Measurements from ENCODE around the gene RAD9B. TPM values are rescaled to one million over a fixed set of nuclear protein-coding genes. Genes with fewer than 3 reads are reported as not detected.
"Not testable (repeated sequence)": the region's sequence is repeated elsewhere in the genome, so short reads cannot be mapped to it uniquely, and the experiment has no call there.

Gene RAD9B
- polyA plus RNA-seq, 3 donors = 1.1 to 3.0 (median 1.3) TPM

DNA sequence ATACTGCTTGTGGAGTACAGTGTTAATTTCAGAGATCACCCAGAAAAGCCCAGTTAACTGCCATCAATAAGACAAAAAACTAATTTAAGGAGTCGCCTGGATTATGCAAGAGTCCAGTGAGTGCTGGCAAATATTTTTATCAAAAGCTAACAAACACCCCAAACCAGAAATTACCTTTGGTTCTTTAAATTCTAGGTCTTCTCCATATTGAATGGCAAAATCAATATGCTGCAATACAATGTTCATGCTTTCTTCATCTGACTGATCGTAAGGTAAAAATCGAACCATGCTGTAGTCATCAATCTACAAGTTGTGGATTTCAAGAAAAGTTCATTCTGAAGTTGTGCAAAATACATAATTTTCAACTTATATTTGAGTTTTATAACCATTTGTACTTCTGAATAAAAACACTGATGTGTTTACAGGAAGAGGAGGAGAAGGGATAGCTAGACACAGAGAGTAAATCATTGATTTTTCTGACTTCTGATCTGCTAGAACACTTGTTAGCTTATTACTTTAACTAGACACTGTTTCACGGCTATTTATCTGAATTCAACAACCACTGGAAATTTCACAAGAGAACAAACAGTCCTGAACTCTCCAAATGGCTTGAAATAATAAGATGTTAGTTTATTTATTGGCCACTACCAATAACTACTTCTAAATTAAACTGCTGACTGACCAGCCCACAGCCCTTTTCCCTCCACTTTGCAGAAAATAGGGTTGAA, 48.4 kb upstream of the RAD9B start:
- Mint-ChIP-seq H3K27me3 (ENCODE audit: low read depth in 3 of 3) (no peaks in the 10 kb centered on the region), H3K4me3 (no peak overlapping the region), H3K9me3 (peaks cover 0 to 2% (median 0%) of the 10 kb centered on the region in 7 donors), H3K36me3 (peaks cover 19 to 20% of the 10 kb centered on the region in 2 donors), H3K27ac (no peak overlapping the region), H3K4me1 (peaks cover 47% of the 10 kb centered on the region)
- no peak overlapping the region for H3K9ac ChIP-seq (ENCODE audit: insufficient read depth, low read length, poor library complexity, severe bottlenecking)
- TF ChIP-seq CTCF (IDR thresholded peaks at IDR 0.05) = no peak
- peaks cover 7% of the 10 kb centered on the region for H4K20me1 ChIP-seq (ENCODE audit: insufficient read depth, low read length)
- no peak for DNase-seq
- H3K79me2 ChIP-seq (ENCODE audit: insufficient read depth, low read length) = peaks cover 59% of the 10 kb centered on the region
- peaks cover 12 to 13% of the 10 kb centered on the region in 2 donors for H3K36me3 ChIP-seq (replicated peaks in 1 of 2; ENCODE audit: control insufficient read depth in 1 of 2, insufficient read depth in 2 of 2, low read length in 2 of 2)
- H3K27ac ChIP-seq (ENCODE audit: low read depth in 1 of 2, low read length in 2 of 2) = peak overlapping the region in 1 of 2 donors; percentile 15
- no peak overlapping the region for H3K4me2 ChIP-seq (replicated peaks; ENCODE audit: extremely low read depth, low read length, poor library complexity, severe bottlenecking)
- no peaks in the 10 kb centered on the region for H3K27me3 ChIP-seq (ENCODE audit: control insufficient read depth in 2 of 2, insufficient read depth in 2 of 2, low read length in 2 of 2)
- H3K4me1 ChIP-seq (ENCODE audit: control insufficient read depth in 1 of 2, insufficient read depth in 2 of 2, low read length in 2 of 2) = peaks cover 57 to 58% of the 10 kb centered on the region in 2 donors
- no peaks in the 10 kb centered on the region for H3K9me3 ChIP-seq (replicated peaks in 1 of 2; ENCODE audit: control insufficient read depth in 1 of 2, insufficient read depth in 1 of 2, low read length in 2 of 2)
- no peak overlapping the region for H2AFZ ChIP-seq (ENCODE audit: insufficient read depth, low read depth, low read length, poor library complexity, severe bottlenecking)
- intact Hi-C loops (cut with micrococcal nuclease) = loop anchor here (5.0 to 10.0 kb wide), 4 partner anchors 99 to 374 kb away; no protein-coding TSS in a partner anchor
- no CpG with 5 or more reads among the region's 4 CpGs for WGBS (ENCODE audit: insufficient coverage)
- no peak overlapping the region for H3K4me3 ChIP-seq (replicated peaks in 1 of 3; ENCODE audit: low read depth in 2 of 3, low read length in 3 of 3)

DNA sequence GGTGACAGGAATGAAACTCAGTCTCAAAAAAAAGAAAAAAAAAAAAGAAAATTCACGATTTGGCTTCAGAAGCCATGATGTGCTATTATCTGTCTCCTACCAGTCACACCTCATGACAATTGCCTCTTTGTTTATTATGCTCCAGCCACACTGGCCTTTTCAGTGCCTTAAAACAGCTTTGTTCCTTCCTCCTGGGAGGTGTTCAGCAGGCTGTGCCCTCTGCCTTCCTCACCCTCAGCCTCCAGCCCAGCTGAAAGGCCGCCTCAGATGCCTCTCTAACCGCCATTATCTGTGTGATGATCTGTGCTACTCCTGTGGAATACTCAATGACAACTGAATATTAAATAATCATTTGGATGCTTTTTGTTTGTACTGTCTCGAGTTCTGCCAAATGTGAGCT, 43.4 kb upstream of the RAD9B start:
- H3K4me3 ChIP-seq (replicated peaks in 1 of 3; ENCODE audit: low read depth in 2 of 3, low read length in 3 of 3) = no peak overlapping the region
- peak overlapping the region in 3 of 7 donors; percentile 11 to 83 (median 71) for H3K27ac Mint-ChIP-seq
- peaks cover 39% of the 10 kb centered on the region in 2 donors for H3K4me1 ChIP-seq (ENCODE audit: control insufficient read depth in 1 of 2, insufficient read depth in 2 of 2, low read length in 2 of 2)
- no peak for DNase-seq
- no peak for TF ChIP-seq CTCF (IDR thresholded peaks at IDR 0.05)
- no CpG with 5 or more reads among the region's 4 CpGs for WGBS (ENCODE audit: insufficient coverage)
- H3K36me3 Mint-ChIP-seq = peaks cover 29 to 54% of the 10 kb centered on the region in 2 donors
- H3K9me3 Mint-ChIP-seq = peaks cover 0 to 2% (median 0%) of the 10 kb centered on the region in 7 donors
- no peak overlapping the region for H3K4me2 ChIP-seq (replicated peaks; ENCODE audit: extremely low read depth, low read length, poor library complexity, severe bottlenecking)
- H2AFZ ChIP-seq (ENCODE audit: insufficient read depth, low read depth, low read length, poor library complexity, severe bottlenecking) = no peak overlapping the region
- H3K4me3 Mint-ChIP-seq = no peak overlapping the region
- H3K79me2 ChIP-seq (ENCODE audit: insufficient read depth, low read length) = peaks cover 63% of the 10 kb centered on the region
- no peaks in the 10 kb centered on the region for H4K20me1 ChIP-seq (ENCODE audit: insufficient read depth, low read length)
- H3K36me3 ChIP-seq (replicated peaks in 1 of 2; ENCODE audit: control insufficient read depth in 1 of 2, insufficient read depth in 2 of 2, low read length in 2 of 2) = peaks cover 30 to 49% of the 10 kb centered on the region in 2 donors
- H3K27me3 ChIP-seq (ENCODE audit: control insufficient read depth in 2 of 2, insufficient read depth in 2 of 2, low read length in 2 of 2) = no peaks in the 10 kb centered on the region
- no peak overlapping the region for H3K27ac ChIP-seq (ENCODE audit: low read depth in 1 of 2, low read length in 2 of 2)
- H3K27me3 Mint-ChIP-seq (ENCODE audit: low read depth in 3 of 3) = peaks cover 0 to 1% (median 0%) of the 10 kb centered on the region in 3 donors
- peaks cover 30% of the 10 kb centered on the region for H3K4me1 Mint-ChIP-seq
- H3K9me3 ChIP-seq (replicated peaks in 1 of 2; ENCODE audit: control insufficient read depth in 1 of 2, insufficient read depth in 1 of 2, low read length in 2 of 2) = no peaks in the 10 kb centered on the region
- H3K9ac ChIP-seq (ENCODE audit: insufficient read depth, low read length, poor library complexity, severe bottlenecking) = no peak overlapping the region
- intact Hi-C loops (cut with micrococcal nuclease) = loop anchor here in 1 of 2 donors (10.0 kb wide), 1 partner anchor 366 kb away; no protein-coding TSS in a partner anchor

DNA sequence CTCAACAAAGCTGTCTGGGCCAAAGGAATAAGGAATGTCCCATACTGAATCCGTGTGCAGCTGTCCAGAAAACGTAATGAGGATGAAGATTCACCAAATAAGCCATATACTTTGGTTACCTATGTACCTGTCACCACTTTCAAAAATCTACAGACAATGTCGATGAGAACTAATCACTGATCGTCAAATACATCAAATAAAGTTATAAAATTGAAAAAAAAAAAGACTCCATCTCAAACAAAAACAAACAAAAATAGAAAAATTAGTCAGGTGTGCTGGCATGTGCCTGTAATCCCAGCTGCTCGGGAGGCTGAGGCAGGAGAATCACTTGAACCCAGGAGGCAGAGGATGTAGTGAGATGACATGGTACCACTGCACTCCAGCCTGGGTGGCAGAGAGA, 40.9 kb upstream of the RAD9B start:
- not testable (repeated sequence) for H3K4me3 Mint-ChIP-seq

More for the DNA sequence above, 40.9 kb upstream of the RAD9B start:
- H3K27ac ChIP-seq (ENCODE audit: low read depth in 1 of 2, low read length in 2 of 2); DNase-seq; intact Hi-C loops (cut with micrococcal nuclease); H3K4me2 ChIP-seq (replicated peaks; ENCODE audit: extremely low read depth, low read length, poor library complexity, severe bottlenecking); H3K9ac ChIP-seq (ENCODE audit: insufficient read depth, low read length, poor library complexity, severe bottlenecking); H2AFZ ChIP-seq (ENCODE audit: insufficient read depth, low read depth, low read length, poor library complexity, severe bottlenecking); H3K4me3 ChIP-seq (replicated peaks in 1 of 3; ENCODE audit: low read depth in 2 of 3, low read length in 3 of 3); H3K27me3 Mint-ChIP-seq (ENCODE audit: low read depth in 3 of 3); H3K27me3 ChIP-seq (ENCODE audit: control insufficient read depth in 2 of 2, insufficient read depth in 2 of 2, low read length in 2 of 2); H3K9me3 Mint-ChIP-seq; H3K9me3 ChIP-seq (replicated peaks in 1 of 2; ENCODE audit: control insufficient read depth in 1 of 2, insufficient read depth in 1 of 2, low read length in 2 of 2); H4K20me1 ChIP-seq (ENCODE audit: insufficient read depth, low read length): not testable (repeated sequence)
- H3K4me1 ChIP-seq (ENCODE audit: control insufficient read depth in 1 of 2, insufficient read depth in 2 of 2, low read length in 2 of 2) = peaks cover 19 to 20% of the 10 kb centered on the region in 2 donors
- Mint-ChIP-seq H3K27ac (peak overlapping the region in 3 of 7 donors; percentile 2 to 57 (median 36)), H3K36me3 (peaks cover 44 to 73% of the 10 kb centered on the region in 2 donors), H3K4me1 (peaks cover 19% of the 10 kb centered on the region)
- WGBS (ENCODE audit: insufficient coverage) = 100% methylated on average over 2 of the region's 5 CpGs
- H3K79me2 ChIP-seq (ENCODE audit: insufficient read depth, low read length) = peaks cover 76% of the 10 kb centered on the region
- H3K36me3 ChIP-seq (replicated peaks in 1 of 2; ENCODE audit: control insufficient read depth in 1 of 2, insufficient read depth in 2 of 2, low read length in 2 of 2) = peaks cover 45 to 66% of the 10 kb centered on the region in 2 donors
